ENCODE results near the gene ANKRD13B. TPM values are rescaled to one million over a fixed set of nuclear protein-coding genes. Genes with fewer than 3 reads are reported as not detected.

ANKRD13B gene
- total and polyA plus RNA-seq, 2 donors (not counting 1 experiment from before 2014, with no cell fraction given) = 1.6 to 2.8 TPM

DNA sequence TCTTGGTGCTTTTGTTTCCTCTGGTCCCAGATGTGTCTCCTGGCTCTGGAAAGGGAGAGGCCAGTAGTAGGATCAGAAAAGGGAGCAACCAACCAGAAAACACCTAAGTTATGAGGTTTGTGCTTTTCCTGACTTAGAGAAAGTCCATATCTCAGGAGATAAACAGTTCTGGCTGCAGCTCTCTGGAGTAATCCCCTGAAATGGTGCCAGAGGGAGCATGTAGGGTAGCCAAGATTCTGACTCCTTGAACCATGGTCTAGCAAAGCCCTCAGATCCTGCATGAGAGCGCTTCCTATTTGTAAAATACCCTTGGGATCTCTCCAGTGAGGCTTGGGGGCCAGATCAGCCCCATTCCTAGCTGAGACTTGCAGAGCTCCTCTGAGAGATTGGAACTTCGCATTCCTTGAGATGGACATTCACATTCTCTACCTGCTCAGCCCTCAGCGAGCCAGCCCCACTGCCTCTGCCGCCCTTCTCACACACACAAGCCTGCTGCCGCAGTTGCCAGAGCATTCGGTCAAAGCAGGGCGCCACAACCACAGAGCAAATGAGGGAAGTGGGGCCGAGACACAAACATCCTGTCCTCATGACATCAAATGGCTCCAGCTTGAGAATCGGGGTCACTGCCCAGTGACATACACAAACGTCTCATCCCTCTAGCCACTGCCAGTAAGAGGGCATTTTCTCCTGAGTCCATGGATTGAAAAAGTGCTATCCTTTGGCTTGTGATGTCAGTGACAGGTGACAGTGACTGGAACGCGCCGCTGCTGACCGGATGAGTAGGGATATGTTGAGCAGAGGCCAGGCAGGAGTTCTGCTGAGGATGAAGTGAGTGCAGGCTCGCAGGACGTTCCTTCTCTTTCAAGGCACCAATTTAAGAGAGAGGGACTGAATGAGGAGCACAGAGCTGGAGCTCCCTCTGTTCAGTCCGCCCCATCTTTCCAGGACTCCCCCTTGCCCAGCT, 31.1 kb upstream of the ANKRD13B start:
- DNase-seq (peak; percentile 71), ATAC-seq (ENCODE audit: low read depth) (peak; percentile 36)
- Histone ChIP-seq H3K4me1 (ENCODE audit: control insufficient read depth in 2 of 2, insufficient read depth in 2 of 2, low read length in 2 of 2) (peaks cover 82 to 93% of the 10 kb centered on the region in 2 donors), H3K4me2 (replicated peaks; ENCODE audit: low read depth, low read length, poor library complexity, severe bottlenecking) (peak overlapping the region; percentile 67), H3K36me3 (replicated peaks in 1 of 2; ENCODE audit: control extremely low read depth in 1 of 2, control insufficient read depth in 1 of 2, extremely low read depth in 1 of 2, insufficient read depth in 2 of 2, low read length in 1 of 2) (peaks cover 0 to 9% of the 10 kb centered on the region in 2 experiments), H4K20me1 (ENCODE audit: control insufficient read depth, insufficient read depth, low read length, poor library complexity, severe bottlenecking) (no peaks in the 10 kb centered on the region), H2AFZ (ENCODE audit: insufficient read depth, low read depth, low read length, poor library complexity, severe bottlenecking) (no peak overlapping the region), H3K27ac (ENCODE audit: low read length in 2 of 2) (peak overlapping the region; percentile 60 to 74), H3K27me3 (replicated peaks in 1 of 4; ENCODE audit: control extremely low read depth in 1 of 4, control insufficient read depth in 3 of 4, insufficient read depth in 4 of 4, low read length in 3 of 4) (no peaks in the 10 kb centered on the region), H3K9me3 (ENCODE audit: control extremely low read depth in 1 of 3, control insufficient read depth in 2 of 3, insufficient read depth in 1 of 3, low read length in 2 of 3) (no peaks in the 10 kb centered on the region), H3K79me2 (ENCODE audit: control insufficient read depth, insufficient read depth, low read length) (peaks cover 26% of the 10 kb centered on the region), H3K4me3 (ENCODE audit: control extremely low read depth in 1 of 5, extremely low read depth in 1 of 5, insufficient read depth in 1 of 5, low read depth in 2 of 5, low read length in 4 of 5) (peak overlapping the region in 1 of 5 experiments; percentile 47), H3K9ac (ENCODE audit: low read length) (peak overlapping the region; percentile 10)
- peaks cover 77% of the 10 kb centered on the region for H3K4me1 Mint-ChIP-seq
- CTCF ChIA-PET = interaction anchor here (0.6 to 7.9 kb wide), 9 partner anchors 10 to 416 kb away, joined by 3 to 39 read pairs (median 5); no protein-coding TSS in a partner anchor
- no peaks in the 10 kb centered on the region for H3K9me3 Mint-ChIP-seq (ENCODE audit: insufficient read depth)
- TF ChIP-seq CTCF (IDR thresholded peaks at IDR 0.05) = no peak
- peak overlapping the region; percentile 87 for H3K4me3 Mint-ChIP-seq
- H3K27ac Mint-ChIP-seq = peak overlapping the region; percentile 97
- POLR2A ChIA-PET = interaction anchor here (0.6 to 1.7 kb wide), 4 partner anchors 8 to 55 kb away, joined by 3 to 5 read pairs (median 3); no protein-coding TSS in a partner anchor
- intact Hi-C loops (cut with micrococcal nuclease) = loop anchor here (2.0 to 10.0 kb wide), 4 partner anchors 25 to 917 kb away; partner anchors contain the start of genes BLTP2 and PHF12
- H3K27me3 Mint-ChIP-seq = no peaks in the 10 kb centered on the region
- WGBS (ENCODE audit: insufficient coverage) = 48% methylated on average over 17 of the region's 17 CpGs

DNA sequence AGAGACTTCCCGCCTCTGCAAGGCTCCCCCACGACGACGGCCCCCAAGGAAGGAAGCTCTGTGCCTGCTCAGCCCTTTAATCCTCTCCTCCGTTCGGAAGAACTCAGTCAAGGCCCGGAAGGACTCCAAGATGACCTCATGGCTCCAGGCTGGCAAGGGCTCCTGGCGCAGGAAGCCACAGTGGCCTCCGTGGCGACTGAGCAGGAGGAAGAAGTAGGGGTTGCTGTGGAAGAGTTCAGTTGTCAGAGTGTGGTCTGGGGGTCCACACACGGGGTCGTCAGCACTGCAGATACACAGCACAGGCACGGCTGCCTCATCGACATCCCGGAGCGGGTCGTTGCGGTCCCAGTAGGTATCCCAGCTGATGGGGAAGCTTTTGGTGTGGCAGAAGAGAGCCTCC, 30.3 kb upstream of the ANKRD13B start:
- no peaks in the 10 kb centered on the region for H3K27me3 ChIP-seq (replicated peaks in 1 of 4; ENCODE audit: control extremely low read depth in 1 of 4, control insufficient read depth in 3 of 4, insufficient read depth in 4 of 4, low read length in 3 of 4)
- Mint-ChIP-seq H3K27ac (peak overlapping the region; percentile 97), H3K4me1 (peaks cover 70% of the 10 kb centered on the region), H3K9me3 (ENCODE audit: insufficient read depth) (no peaks in the 10 kb centered on the region), H3K4me3 (peak overlapping the region; percentile 87), H3K27me3 (no peaks in the 10 kb centered on the region)
- no peaks in the 10 kb centered on the region for H4K20me1 ChIP-seq (ENCODE audit: control insufficient read depth, insufficient read depth, low read length, poor library complexity, severe bottlenecking)
- H3K9me3 ChIP-seq (ENCODE audit: control extremely low read depth in 1 of 3, control insufficient read depth in 2 of 3, insufficient read depth in 1 of 3, low read length in 2 of 3) = no peaks in the 10 kb centered on the region
- ATAC-seq (ENCODE audit: low read depth) (no peak), DNase-seq (no peak)
- peaks cover 26% of the 10 kb centered on the region for H3K79me2 ChIP-seq (ENCODE audit: control insufficient read depth, insufficient read depth, low read length)
- CTCF ChIA-PET = interaction anchor here (0.8 to 7.9 kb wide), 6 partner anchors 9 to 55 kb away, joined by 3 to 39 read pairs (median 6); no protein-coding TSS in a partner anchor
- no peak overlapping the region for H3K4me3 ChIP-seq (ENCODE audit: control extremely low read depth in 1 of 5, extremely low read depth in 1 of 5, insufficient read depth in 1 of 5, low read depth in 2 of 5, low read length in 4 of 5)
- intact Hi-C loops (cut with micrococcal nuclease) = loop anchor here (10.0 kb wide), 3 partner anchors 418 to 918 kb away; partner anchors contain the start of genes BLTP2 and PHF12
- peak overlapping the region; percentile 67 for H3K4me2 ChIP-seq (replicated peaks; ENCODE audit: low read depth, low read length, poor library complexity, severe bottlenecking)
- H3K4me1 ChIP-seq (ENCODE audit: control insufficient read depth in 2 of 2, insufficient read depth in 2 of 2, low read length in 2 of 2) = peaks cover 74 to 86% of the 10 kb centered on the region in 2 donors
- H3K27ac ChIP-seq (ENCODE audit: low read length in 2 of 2) = peak overlapping the region; percentile 60 to 74
- TF ChIP-seq EZH2 (IDR thresholded peaks at IDR 0.05; ENCODE audit: borderline replicate concordance, insufficient read depth, low read depth, low read length, poor library complexity, severe bottlenecking) (no peak), CTCF (IDR thresholded peaks at IDR 0.05) (no peak)
- WGBS (ENCODE audit: insufficient coverage) = 89% methylated on average over 18 of the region's 18 CpGs
- POLR2A ChIA-PET = interaction anchor here (0.9 to 1.7 kb wide), 4 partner anchors 10 to 54 kb away, joined by 3 read pairs; no protein-coding TSS in a partner anchor
- no peak overlapping the region for H3K9ac ChIP-seq (ENCODE audit: low read length)
- no peak overlapping the region for H2AFZ ChIP-seq (ENCODE audit: insufficient read depth, low read depth, low read length, poor library complexity, severe bottlenecking)
- peaks cover 0 to 9% of the 10 kb centered on the region in 2 experiments for H3K36me3 ChIP-seq (replicated peaks in 1 of 2; ENCODE audit: control extremely low read depth in 1 of 2, control insufficient read depth in 1 of 2, extremely low read depth in 1 of 2, insufficient read depth in 2 of 2, low read length in 1 of 2)
